Calu3 (cell line): ENCODE results near the gene ADO. TPM values are rescaled to one million over a fixed set of nuclear protein-coding genes. Genes with fewer than 3 reads are reported as not detected.

Experiments
- BruUV-seq: library from RNA; stranded (reverse); fragments of 400-500 nt; replicated peaks from 2 replicates; lab custom pipeline; 2021; lab: Mats Ljungman, UMichigan
- CTCF ChIA-PET: fragments of 300-600 bp; sonication (Branson Sonifier 250); formaldehyde crosslinking; loops from one replicate; lab custom pipeline; 2022; ENCODE audit warnings: antibody characterized with exemption; lab: Charles Lee
- DNase-seq: peaks from one replicate; pipeline ENCODE4 v3.0.0; 2022
- H3K27ac Mint-ChIP-seq: one replicate; pipeline ENCODE4 v1.8.0; 2022; ENCODE audit warnings: mixed read lengths; ENCODE audit not compliant: unreplicated experiment
- H3K27me3 Mint-ChIP-seq: one replicate; pipeline ENCODE4 v1.8.0; 2022; ENCODE audit warnings: mixed read lengths; ENCODE audit not compliant: unreplicated experiment
- H3K36me3 Mint-ChIP-seq: one replicate; pipeline ENCODE4 v1.8.0; 2022; ENCODE audit warnings: mild to moderate bottlenecking, moderate library complexity, mixed read lengths; ENCODE audit not compliant: insufficient read depth, unreplicated experiment
- H3K4me1 Mint-ChIP-seq: one replicate; pipeline ENCODE4 v1.8.0; 2022; ENCODE audit warnings: mild to moderate bottlenecking, low read depth, mixed read lengths; ENCODE audit not compliant: unreplicated experiment
- H3K4me3 Mint-ChIP-seq: one replicate; pipeline ENCODE4 v1.8.0; 2022; ENCODE audit warnings: mild to moderate bottlenecking, low read depth, moderate library complexity, mixed read lengths; ENCODE audit not compliant: unreplicated experiment
- H3K9me3 Mint-ChIP-seq: one replicate; pipeline ENCODE4 v1.8.0; 2022; ENCODE audit warnings: low read depth, mixed read lengths; ENCODE audit not compliant: unreplicated experiment
- CTCF ChIP-seq: fragments of 200-600 bp; IDR thresholded peaks from one replicate; pipeline ENCODE4 v1.8.0; 2022; ENCODE audit warnings: antibody characterized with exemption; ENCODE audit not compliant: unreplicated experiment
- intact Hi-C: fragments of 100-400 bp; cut with micrococcal nuclease; formaldehyde crosslinking; loops from one replicate; pipeline ENCODE4 v1.10.0; 2022; ENCODE audit not compliant: unreplicated experiment
- total RNA-seq: library from RNA; stranded (reverse); gene quantifications from 2 replicates; pipeline ENCODE4 v1.2.3, GENCODE V29; 2022

Gene ADO
- total RNA-seq, 1 experiment from 2014 or later = 32.3 TPM

- no peak for DNase-seq
- CTCF ChIA-PET = no interaction called here
- BruUV-seq = no TSS peak
- H3K9me3 Mint-ChIP-seq = no peaks in the 10 kb centered on the region
- H3K4me1 Mint-ChIP-seq = no peaks in the 10 kb centered on the region
- no peak for TF ChIP-seq CTCF
- no peaks in the 10 kb centered on the region for H3K36me3 Mint-ChIP-seq
- intact Hi-C loops = no loop called here
- H3K4me3 Mint-ChIP-seq = no peak overlapping the region
- H3K27me3 Mint-ChIP-seq = peaks cover 13% of the 10 kb centered on the region
- no peak overlapping the region for H3K27ac Mint-ChIP-seq
Measured at GRCh38 chr10:62794306-62794705, 10.2 kb upstream of the ADO start.

GRCh38 chr10:62795100-62795499 lies 9.4 kb upstream of the ADO start:
- BruUV-seq = no TSS peak
- no peak for DNase-seq
- no peaks in the 10 kb centered on the region for H3K9me3 Mint-ChIP-seq
- intact Hi-C loops = no loop called here
- H3K27ac Mint-ChIP-seq = no peak overlapping the region
- no peak overlapping the region for H3K4me3 Mint-ChIP-seq
- no peaks in the 10 kb centered on the region for H3K4me1 Mint-ChIP-seq
- CTCF ChIA-PET = no interaction called here
- H3K27me3 Mint-ChIP-seq = peaks cover 8% of the 10 kb centered on the region
- no peaks in the 10 kb centered on the region for H3K36me3 Mint-ChIP-seq
- no peak for TF ChIP-seq CTCF

GRCh38 chr10:62795762-62796161 lies 8.8 kb upstream of the ADO start:
- H3K4me1 Mint-ChIP-seq = no peaks in the 10 kb centered on the region
- no peak overlapping the region for H3K4me3 Mint-ChIP-seq
- no TSS peak for BruUV-seq
- intact Hi-C loops = no loop called here
- CTCF ChIA-PET = no interaction called here
- H3K36me3 Mint-ChIP-seq = no peaks in the 10 kb centered on the region
- no peaks in the 10 kb centered on the region for H3K9me3 Mint-ChIP-seq
- no peak for DNase-seq
- H3K27me3 Mint-ChIP-seq = peaks cover 9% of the 10 kb centered on the region
- no peak for TF ChIP-seq CTCF
- no peak overlapping the region for H3K27ac Mint-ChIP-seq

- CTCF ChIA-PET = interaction anchor here (0.7 kb wide), 1 partner anchor 26 kb away, joined by 3 read pairs; no protein-coding TSS in a partner anchor
- intact Hi-C loops = no loop called here
- no TSS peak for BruUV-seq
- Mint-ChIP-seq H3K4me3 (no peak overlapping the region), H3K9me3 (no peaks in the 10 kb centered on the region), H3K27me3 (peaks cover 15% of the 10 kb centered on the region), H3K27ac (no peak overlapping the region), H3K4me1 (no peaks in the 10 kb centered on the region), H3K36me3 (no peaks in the 10 kb centered on the region)
- DNase-seq = no peak
- TF ChIP-seq CTCF = no peak
Measured at GRCh38 chr10:62796896-62797295, 7.6 kb upstream of the ADO start.
